Body of pancreas (tissue), 4 donors: Measurements from ENCODE around the gene CRKL.

Experiments used
- POLR2A ChIP-seq, 3 donors: fragments of 450-650 bp; IDR thresholded peaks; one replicate each; pipeline ENCODE4 v1.6.1; 2016; ENCODE audit warnings: antibody characterized with exemption in 3 of 3, mild to moderate bottlenecking in 2 of 3
- TF ChIP-seq, protein P1 (sequence below), 7 experiments: fragments of 450-650 bp in 4 of 7; fragments of 200-600 bp in 3 of 7; sonication (generic) in 3 of 7; IDR thresholded peaks; one replicate each; pipeline ENCODE4 v1.5.1; 2016 to 2019; ENCODE audit warnings: antibody characterized with exemption in 7 of 7

GRCh38 chr22:20990184-20991180 lies 73.3 kb downstream of the CRKL start:
- TF ChIP-seq, protein P1, sequence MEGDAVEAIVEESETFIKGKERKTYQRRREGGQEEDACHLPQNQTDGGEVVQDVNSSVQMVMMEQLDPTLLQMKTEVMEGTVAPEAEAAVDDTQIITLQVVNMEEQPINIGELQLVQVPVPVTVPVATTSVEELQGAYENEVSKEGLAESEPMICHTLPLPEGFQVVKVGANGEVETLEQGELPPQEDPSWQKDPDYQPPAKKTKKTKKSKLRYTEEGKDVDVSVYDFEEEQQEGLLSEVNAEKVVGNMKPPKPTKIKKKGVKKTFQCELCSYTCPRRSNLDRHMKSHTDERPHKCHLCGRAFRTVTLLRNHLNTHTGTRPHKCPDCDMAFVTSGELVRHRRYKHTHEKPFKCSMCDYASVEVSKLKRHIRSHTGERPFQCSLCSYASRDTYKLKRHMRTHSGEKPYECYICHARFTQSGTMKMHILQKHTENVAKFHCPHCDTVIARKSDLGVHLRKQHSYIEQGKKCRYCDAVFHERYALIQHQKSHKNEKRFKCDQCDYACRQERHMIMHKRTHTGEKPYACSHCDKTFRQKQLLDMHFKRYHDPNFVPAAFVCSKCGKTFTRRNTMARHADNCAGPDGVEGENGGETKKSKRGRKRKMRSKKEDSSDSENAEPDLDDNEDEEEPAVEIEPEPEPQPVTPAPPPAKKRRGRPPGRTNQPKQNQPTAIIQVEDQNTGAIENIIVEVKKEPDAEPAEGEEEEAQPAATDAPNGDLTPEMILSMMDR (IDR thresholded peaks at IDR 0.05), result no peak
- no peak for TF ChIP-seq POLR2A (IDR thresholded peaks at IDR 0.05)
